ENCODE results near the gene LRR1. TPM values are rescaled to one million over a fixed set of nuclear protein-coding genes. Genes with fewer than 3 reads are reported as not detected.

Gene LRR1
- total and polyA plus RNA-seq, 9 of the 15 experiments (the other 6 are each of a cell fraction or from before 2014, with no cell fraction given) = 26.5 to 58.1 (median 31.8) TPM

- Histone ChIP-seq H2AFZ (ENCODE audit: low read depth, low read length) (no peak overlapping the region), H3K36me3 (ENCODE audit: control insufficient read depth, insufficient read depth, low read length) (no peaks in the 10 kb centered on the region), H3K4me2 (ENCODE audit: insufficient read depth, low read length) (no peak overlapping the region), H3K4me1 (replicated peaks in 1 of 2; ENCODE audit: control insufficient read depth in 2 of 2, insufficient read depth in 2 of 2, low read length in 2 of 2) (peaks cover 13 to 21% of the 10 kb centered on the region in 2 experiments), H3K79me2 (ENCODE audit: control insufficient read depth, insufficient read depth, low read length) (peaks cover 10% of the 10 kb centered on the region), H3K9me1 (ENCODE audit: control insufficient read depth, insufficient read depth, low read length) (no peaks in the 10 kb centered on the region), H3K9ac (ENCODE audit: insufficient read depth in 1 of 2, low read depth in 2 of 2, low read length in 2 of 2) (no peak overlapping the region), H3K9me3 (replicated peaks; ENCODE audit: control insufficient read depth, insufficient read depth, low read depth, low read length) (no peaks in the 10 kb centered on the region), H3K27ac (ENCODE audit: extremely low read depth, low read depth, low read length) (no peak overlapping the region), H3K27me3 (ENCODE audit: control insufficient read depth in 2 of 2, insufficient read depth in 2 of 2, low read length in 2 of 2) (no peaks in the 10 kb centered on the region), H4K20me1 (replicated peaks; ENCODE audit: control insufficient read depth, insufficient read depth, low read length) (no peaks in the 10 kb centered on the region), H3K4me3 (no peak overlapping the region)
- ChIA-PET POLR2A (no interaction called here), CTCF (ENCODE audit: low intra/inter-chr PET ratio) (no interaction called here)
- TF ChIP-seq E4F1 (CRISPR knock-in tag; IDR thresholded peaks at IDR 0.05; ENCODE audit: borderline replicate concordance) (no peak), ZNF408 (CRISPR knock-in tag; IDR thresholded peaks at IDR 0.05; ENCODE audit: low read depth) (no peak)
- FAIRE-seq (no peak), DNase-seq (ENCODE audit: extremely low read depth in 1 of 4, low spot score in 3 of 4) (no peak), ATAC-seq (no peak)
- 75% methylated on average over 3 of the region's 3 CpGs for WGBS (ENCODE audit: insufficient coverage, low coverage, missing lambda C conversion rate)
- in situ Hi-C loops (cut with MboI) (no loop called here), intact Hi-C loops (cut with micrococcal nuclease) (no loop called here)
- no TSS peak for BruUV-seq (replicated peaks)
These were observed 5.7 kb upstream of the LRR1 start for GRCh38 chr14:49593016-49593415.

All from K562 (cell line).